Colonic mucosa (tissue), 4 donors: Measurements from ENCODE around the gene ZNF92. TPM values are rescaled to one million over a fixed set of nuclear protein-coding genes. Genes with fewer than 3 reads are reported as not detected.
"Not testable (repeated sequence)": the region's sequence is repeated elsewhere in the genome, so short reads cannot be mapped to it uniquely, and the experiment has no call there.

ENCODE experiments used
- DNase-seq: peaks from one replicate; pipeline ENCODE4 v3.0.0-alpha.2; 2020
- H3K27ac ChIP-seq: fragments of 200-600 bp; one replicate; pipeline ENCODE4 v1.8.0; 2021
- H3K27me3 ChIP-seq: fragments of 200-600 bp; one replicate; pipeline ENCODE4 v1.8.0; 2021
- H3K36me3 ChIP-seq: fragments of 200-600 bp; one replicate; pipeline ENCODE4 v1.8.0; 2021
- H3K4me1 ChIP-seq: fragments of 200-600 bp; one replicate; pipeline ENCODE4 v1.8.0; 2021; ENCODE audit warnings: mild to moderate bottlenecking
- H3K4me3 ChIP-seq: fragments of 200-600 bp; one replicate; pipeline ENCODE4 v1.8.0; 2021
- H3K9ac ChIP-seq, 2 donors: one replicate each; pipeline ENCODE4 v1.7.0; 2013; ENCODE audit warnings: control low read depth in 2 of 2, low read depth in 2 of 2, low read length in 2 of 2
- H3K9me3 ChIP-seq: fragments of 200-600 bp; one replicate; pipeline ENCODE4 v1.8.0; 2021
- intact Hi-C: fragments of 100-400 bp; cut with DNase I; formaldehyde crosslinking; loops from one replicate; pipeline ENCODE4 v1.14.1; 2022
- total RNA-seq, 2 donors: library from RNA; stranded (reverse); fragmentation: NEBNext Ultra II Directional in 1 of 2; extraction: Animal tissue kit (Norgen Biotek cat#: 25700) in 1 of 2; gene quantifications; one replicate each; pipeline ENCODE4 v1.2.1, GENCODE V29; 2021
- TF ChIP-seq, protein P1 (sequence below): fragments of 200-600 bp; IDR thresholded peaks from one replicate; pipeline ENCODE4 v1.8.0; 2022; ENCODE audit warnings: antibody characterized with exemption, mild to moderate bottlenecking
- donor health status: healthy.
- donor health status: DM: no; HTN: no; CAD: no.
- donor health status: DM: no; HTN: no; CAD: no.

ZNF92 gene
- total RNA-seq, 2 donors from 2014 or later, result 8.4 to 8.8 TPM

DNA sequence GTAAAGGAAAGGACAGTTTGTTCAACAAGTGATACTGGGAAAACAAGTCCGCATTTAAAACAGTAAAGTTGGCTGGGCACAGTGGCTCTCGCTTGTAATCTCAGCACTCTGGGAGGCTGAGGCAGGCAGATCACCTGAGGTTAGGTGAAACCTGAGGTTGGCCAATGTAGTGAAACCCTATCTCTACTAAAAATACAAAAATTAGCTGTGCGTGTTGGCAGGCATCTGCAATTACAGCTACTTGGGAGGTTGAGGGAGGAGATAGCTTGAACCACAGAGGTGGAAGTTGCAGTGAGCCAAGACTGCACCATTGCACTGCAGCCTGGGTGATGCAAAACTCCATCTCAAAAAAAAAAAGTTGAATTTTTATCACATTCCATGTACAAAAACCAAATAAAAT lies 35.7 kb downstream of the ZNF92 start:
- intact Hi-C loops, result no loop called here
- no peaks in the 10 kb centered on the region for H3K27me3 ChIP-seq
- H3K4me1 ChIP-seq, result no peaks in the 10 kb centered on the region
- no peaks in the 10 kb centered on the region for H3K36me3 ChIP-seq
- H3K27ac ChIP-seq, result no peak overlapping the region
- H3K9ac ChIP-seq, result no peak overlapping the region
- no peak overlapping the region for H3K4me3 ChIP-seq
- TF ChIP-seq, protein P1, sequence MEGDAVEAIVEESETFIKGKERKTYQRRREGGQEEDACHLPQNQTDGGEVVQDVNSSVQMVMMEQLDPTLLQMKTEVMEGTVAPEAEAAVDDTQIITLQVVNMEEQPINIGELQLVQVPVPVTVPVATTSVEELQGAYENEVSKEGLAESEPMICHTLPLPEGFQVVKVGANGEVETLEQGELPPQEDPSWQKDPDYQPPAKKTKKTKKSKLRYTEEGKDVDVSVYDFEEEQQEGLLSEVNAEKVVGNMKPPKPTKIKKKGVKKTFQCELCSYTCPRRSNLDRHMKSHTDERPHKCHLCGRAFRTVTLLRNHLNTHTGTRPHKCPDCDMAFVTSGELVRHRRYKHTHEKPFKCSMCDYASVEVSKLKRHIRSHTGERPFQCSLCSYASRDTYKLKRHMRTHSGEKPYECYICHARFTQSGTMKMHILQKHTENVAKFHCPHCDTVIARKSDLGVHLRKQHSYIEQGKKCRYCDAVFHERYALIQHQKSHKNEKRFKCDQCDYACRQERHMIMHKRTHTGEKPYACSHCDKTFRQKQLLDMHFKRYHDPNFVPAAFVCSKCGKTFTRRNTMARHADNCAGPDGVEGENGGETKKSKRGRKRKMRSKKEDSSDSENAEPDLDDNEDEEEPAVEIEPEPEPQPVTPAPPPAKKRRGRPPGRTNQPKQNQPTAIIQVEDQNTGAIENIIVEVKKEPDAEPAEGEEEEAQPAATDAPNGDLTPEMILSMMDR, result no peak
- DNase-seq, result no peak
- H3K9me3 ChIP-seq, result no peaks in the 10 kb centered on the region

DNA sequence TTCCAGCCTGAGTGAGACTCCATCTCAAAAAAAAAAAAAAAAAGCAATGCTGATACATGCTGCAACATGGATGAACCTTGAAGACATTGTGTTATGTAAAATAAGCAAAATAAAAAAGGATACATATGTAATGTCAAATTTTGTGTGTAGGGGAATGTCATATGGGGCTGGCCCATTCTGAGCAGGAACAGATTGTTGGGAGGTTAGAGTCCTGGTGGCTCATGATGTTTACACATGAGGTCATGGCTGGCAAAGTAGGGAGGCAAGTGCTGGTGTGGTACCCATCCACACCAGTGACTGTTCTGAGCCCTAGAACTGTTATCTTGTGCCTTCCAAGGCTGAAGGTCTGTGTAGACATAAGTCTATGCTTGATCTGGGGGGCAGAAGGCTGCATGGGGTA lies 37.6 kb downstream of the ZNF92 start:
- no peaks in the 10 kb centered on the region for H3K36me3 ChIP-seq
- DNase-seq, result no peak
- H3K4me1 ChIP-seq, result no peaks in the 10 kb centered on the region
- TF ChIP-seq, protein P1, result no peak
- no peak overlapping the region for H3K4me3 ChIP-seq
- no peaks in the 10 kb centered on the region for H3K27me3 ChIP-seq
- H3K9ac ChIP-seq, result no peak overlapping the region
- H3K9me3 ChIP-seq, result no peaks in the 10 kb centered on the region
- intact Hi-C loops, result no loop called here
- H3K27ac ChIP-seq, result no peak overlapping the region

DNA sequence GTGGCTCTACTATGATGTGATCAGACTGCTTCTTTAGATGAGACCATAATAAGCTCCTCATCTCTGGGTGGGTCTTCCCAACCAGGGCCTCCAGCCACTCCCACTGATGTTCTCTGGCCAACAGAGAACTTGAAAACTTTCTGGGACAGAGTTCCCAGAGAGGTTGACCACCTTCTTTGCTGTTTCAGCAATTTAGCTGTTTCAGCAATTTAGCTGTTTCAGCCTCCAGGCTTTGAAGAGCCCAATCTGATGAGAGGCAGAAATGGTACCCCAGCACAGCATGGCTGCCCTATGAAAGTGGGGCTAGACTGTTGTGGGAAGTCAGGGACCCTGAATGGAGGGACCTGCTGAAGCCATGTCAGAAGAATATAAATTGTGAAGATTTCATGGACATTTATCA lies 49.0 kb downstream of the ZNF92 start:
- no peak for DNase-seq
- H3K9me3 ChIP-seq, result no peaks in the 10 kb centered on the region
- H3K4me1 ChIP-seq, result no peaks in the 10 kb centered on the region
- TF ChIP-seq, protein P1, result no peak
- no peak overlapping the region for H3K9ac ChIP-seq
- H3K27ac ChIP-seq, result no peak overlapping the region
- no peaks in the 10 kb centered on the region for H3K27me3 ChIP-seq
- intact Hi-C loops, result no loop called here
- H3K36me3 ChIP-seq, result no peaks in the 10 kb centered on the region
- no peak overlapping the region for H3K4me3 ChIP-seq

DNA sequence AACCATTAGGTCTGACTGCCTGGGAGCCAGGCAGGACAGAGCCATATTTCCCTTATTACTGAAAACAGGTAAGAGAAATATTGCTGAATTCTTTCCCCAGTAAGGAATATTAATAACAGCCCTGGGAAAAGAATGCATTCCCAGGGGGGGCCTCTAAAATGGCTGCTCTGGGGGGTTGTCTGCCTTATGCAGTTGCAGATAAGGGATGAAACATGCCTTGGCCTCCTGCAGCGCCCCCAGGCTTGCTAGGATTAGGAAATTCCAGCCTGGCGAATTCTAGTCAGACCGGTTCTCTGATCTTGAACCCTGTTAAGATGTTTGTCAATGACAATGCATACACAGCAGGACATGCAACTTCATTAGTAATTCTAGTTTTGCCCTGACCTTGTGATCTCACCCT lies 49.6 kb downstream of the ZNF92 start:
- H3K9me3 ChIP-seq, intact Hi-C loops, H3K4me1 ChIP-seq, H3K9ac ChIP-seq, H3K27ac ChIP-seq, H3K36me3 ChIP-seq, H3K27me3 ChIP-seq, DNase-seq, H3K4me3 ChIP-seq: not testable (repeated sequence)

DNA sequence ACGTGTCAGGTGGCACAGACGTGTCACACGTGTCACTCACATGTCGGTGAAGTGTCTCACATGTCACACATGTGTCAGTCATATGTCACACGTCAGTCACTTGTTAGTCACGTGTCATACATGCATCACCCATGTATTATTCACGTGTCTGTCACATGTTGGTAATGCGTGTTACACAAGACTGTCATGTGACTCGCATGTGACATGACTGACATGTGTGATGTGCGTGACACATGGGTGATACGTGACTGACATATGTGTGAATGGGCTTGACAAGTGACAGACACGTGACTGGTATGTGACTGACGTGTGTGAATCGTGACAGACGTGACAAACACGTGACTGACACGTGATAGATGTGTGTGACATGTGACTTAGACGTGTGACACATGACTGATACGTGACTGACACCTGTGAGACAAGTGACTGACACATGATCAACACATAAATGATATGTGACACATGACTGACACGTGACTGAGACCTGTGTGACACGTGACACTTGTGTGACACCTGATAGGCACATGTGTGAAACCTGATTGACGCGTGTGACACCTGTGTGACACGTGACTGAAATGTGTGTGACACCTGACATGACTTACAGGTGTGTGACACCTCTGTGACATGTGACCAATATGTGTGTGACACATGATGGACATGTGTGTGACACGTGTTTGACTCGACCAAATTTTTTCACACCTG lies 56.1 kb downstream of the ZNF92 start:
- TF ChIP-seq, protein P1, result no peak
- H3K36me3 ChIP-seq, result no peaks in the 10 kb centered on the region
- H3K4me1 ChIP-seq, result no peaks in the 10 kb centered on the region
- H3K27me3 ChIP-seq, result no peaks in the 10 kb centered on the region
- H3K9ac ChIP-seq, result no peak overlapping the region
- H3K27ac ChIP-seq, result no peak overlapping the region
- no peak for DNase-seq
- no peak overlapping the region for H3K4me3 ChIP-seq
- no peaks in the 10 kb centered on the region for H3K9me3 ChIP-seq
- intact Hi-C loops, result no loop called here

DNA sequence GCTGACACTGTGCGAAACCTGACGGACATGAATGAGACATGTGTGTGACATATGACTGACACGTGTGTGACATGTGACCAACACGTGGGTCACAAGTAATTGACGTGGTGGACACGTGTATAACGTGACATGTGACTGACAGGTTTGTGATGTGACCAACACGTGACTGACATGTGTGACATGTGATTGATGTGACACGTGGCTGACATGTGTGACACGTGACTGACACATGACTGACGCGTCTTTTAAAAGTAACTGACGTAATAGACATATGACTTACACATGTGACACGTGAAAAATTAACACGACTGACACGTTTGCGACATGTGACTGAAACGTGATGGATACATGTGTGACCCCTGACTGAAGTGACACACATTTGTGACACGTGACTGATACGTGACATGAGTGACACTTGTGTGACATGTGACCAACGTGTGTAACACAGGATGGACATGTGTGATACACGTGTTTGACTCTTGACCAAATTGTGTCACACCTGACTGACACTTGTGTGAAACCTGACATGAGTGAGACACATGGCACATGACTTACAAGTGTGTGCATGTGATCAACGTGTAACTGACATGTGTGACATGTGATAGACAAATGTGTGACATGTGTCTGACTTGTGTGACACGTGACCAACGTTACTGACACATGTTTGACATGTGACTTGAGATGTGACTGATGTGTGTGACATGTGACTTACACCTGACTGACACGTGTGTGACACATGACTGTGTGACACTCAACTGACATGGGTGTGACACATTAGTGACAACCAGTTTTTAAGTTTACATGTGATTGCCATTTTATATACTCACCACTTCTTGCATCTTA lies 56.9 kb downstream of the ZNF92 start:
- Histone ChIP-seq H3K4me1 (no peaks in the 10 kb centered on the region), H3K9me3 (no peaks in the 10 kb centered on the region), H3K4me3 (no peak overlapping the region), H3K27ac (no peak overlapping the region), H3K9ac (no peak overlapping the region), H3K27me3 (no peaks in the 10 kb centered on the region), H3K36me3 (no peaks in the 10 kb centered on the region)
- intact Hi-C loops, result no loop called here
- TF ChIP-seq, protein P1, result no peak
- DNase-seq, result no peak
